HUES48 (cell line): Measurements from ENCODE around the gene CCNL2.
A peak's percentile ranks its signal among the peaks of the same experiment; 100 is the strongest.

Experiments used
- H3K27ac ChIP-seq: one replicate; pipeline ENCODE4 v1.7.0; 2013; ENCODE audit warnings: low read depth, low read length, inconsistent platforms
- H3K27me3 ChIP-seq: 2 replicates; pipeline ENCODE4 v1.6.1; 2013; ENCODE audit warnings: mild to moderate bottlenecking, low read length; ENCODE audit not compliant: control insufficient read depth, insufficient read depth
- H3K36me3 ChIP-seq: 2 replicates; pipeline ENCODE4 v1.6.1; 2013; ENCODE audit warnings: low read length; ENCODE audit not compliant: control insufficient read depth, insufficient read depth
- H3K4me1 ChIP-seq: 2 replicates; pipeline ENCODE4 v1.6.1; 2013; ENCODE audit warnings: mild to moderate bottlenecking, low read length; ENCODE audit not compliant: control insufficient read depth, insufficient read depth
- H3K4me3 ChIP-seq: 2 replicates; pipeline ENCODE4 v1.5.1; 2013; ENCODE audit warnings: mild to moderate bottlenecking, low read depth, low read length
- H3K9ac ChIP-seq: 2 replicates; pipeline ENCODE4 v1.6.1; 2013; ENCODE audit warnings: mild to moderate bottlenecking, low read depth, low read length, moderate library complexity
- H3K9me3 ChIP-seq: 2 replicates; pipeline ENCODE4 v1.6.1; 2013; ENCODE audit warnings: low read length; ENCODE audit not compliant: control insufficient read depth, insufficient read depth

Gene CCNL2

GRCh38 chr1:1436630-1437032 lies 37.5 kb upstream of the CCNL2 start:
- Histone ChIP-seq H3K4me1 (peaks cover 26% of the 10 kb centered on the region), H3K4me3 (peak overlapping the region; percentile 71; the same call in 1 of the 2 replicates), H3K36me3 (peaks cover 3% of the 10 kb centered on the region; the same call in 1 of the 2 replicates), H3K9ac (no peak overlapping the region), H3K9me3 (no peaks in the 10 kb centered on the region), H3K27ac (no peak overlapping the region), H3K27me3 (peaks cover 11% of the 10 kb centered on the region)

GRCh38 chr1:1435911-1436629 lies 36.9 kb upstream of the CCNL2 start:
- Histone ChIP-seq H3K27me3 (peaks cover 11% of the 10 kb centered on the region), H3K9ac (peak overlapping the region; percentile 54; the same call in 1 of the 2 replicates), H3K36me3 (peaks cover 3% of the 10 kb centered on the region; the same call in 1 of the 2 replicates), H3K4me1 (peaks cover 29% of the 10 kb centered on the region), H3K9me3 (no peaks in the 10 kb centered on the region), H3K27ac (no peak overlapping the region), H3K4me3 (peak overlapping the region; percentile 71)

- peaks cover 11% of the 10 kb centered on the region for H3K27me3 ChIP-seq
- no peaks in the 10 kb centered on the region for H3K9me3 ChIP-seq
- H3K36me3 ChIP-seq, result peaks cover under 1% of the 10 kb centered on the region; the same call in 1 of the 2 replicates
- peak within 1 kb of the TSS; percentile 54; the same call in 1 of the 2 replicates for H3K9ac ChIP-seq
- peak within 1 kb of the TSS; percentile 71 for H3K4me3 ChIP-seq
- H3K27ac ChIP-seq, result peak within 1 kb of the TSS; percentile 94
- peaks cover 34% of the 10 kb centered on the region for H3K4me1 ChIP-seq
Observed at GRCh38 chr1:1435106-1435903, 36.2 kb upstream of the CCNL2 start, which contains the start of gene VWA1. TSS of gene VWA1 (plus strand) at chr1:1435690. CDS start at chr1:1435749, 59 bp downstream.

- H3K4me3 ChIP-seq, result peak overlapping the region; percentile 71
- no peak overlapping the region for H3K9ac ChIP-seq
- H3K4me1 ChIP-seq, result peaks cover 37% of the 10 kb centered on the region
Observed at GRCh38 chr1:1434824-1435105, 35.6 kb upstream of the CCNL2 start.

GRCh38 chr1:1434131-1434823 lies 35.1 kb upstream of the CCNL2 start:
- Histone ChIP-seq H3K27me3 (peaks cover 11% of the 10 kb centered on the region), H3K4me3 (peak overlapping the region; percentile 71; the same call in 1 of the 2 replicates), H3K9me3 (no peaks in the 10 kb centered on the region), H3K9ac (no peak overlapping the region; the same call in 1 of the 2 replicates), H3K4me1 (peaks cover 37% of the 10 kb centered on the region), H3K36me3 (no peaks in the 10 kb centered on the region), H3K27ac (peak overlapping the region; percentile 94)

More at GRCh38 chr1:1434824-1435105, 35.6 kb upstream of the CCNL2 start:
- Histone ChIP-seq H3K36me3 (no peaks in the 10 kb centered on the region), H3K27ac (peak overlapping the region; percentile 94), H3K27me3 (peaks cover 11% of the 10 kb centered on the region), H3K9me3 (no peaks in the 10 kb centered on the region)

GRCh38 chr1:1433804-1434130 lies 34.6 kb upstream of the CCNL2 start:
- peak overlapping the region; percentile 29; the same call in 1 of the 2 replicates for H3K4me3 ChIP-seq
- peak overlapping the region; percentile 94 for H3K27ac ChIP-seq
- no peaks in the 10 kb centered on the region for H3K9me3 ChIP-seq
- H3K9ac ChIP-seq, result no peak overlapping the region; the same call in 1 of the 2 replicates
- peaks cover 11% of the 10 kb centered on the region for H3K27me3 ChIP-seq
- H3K36me3 ChIP-seq, result no peaks in the 10 kb centered on the region
- peaks cover 37% of the 10 kb centered on the region for H3K4me1 ChIP-seq

GRCh38 chr1:1432951-1433803 lies 34.0 kb upstream of the CCNL2 start:
- Histone ChIP-seq H3K27me3 (peaks cover 11% of the 10 kb centered on the region), H3K9me3 (no peaks in the 10 kb centered on the region), H3K9ac (peak overlapping the region; percentile 38; the same call in 1 of the 2 replicates), H3K4me3 (peak overlapping the region; percentile 21; the same call in 1 of the 2 replicates), H3K4me1 (peaks cover 37% of the 10 kb centered on the region), H3K27ac (peak overlapping the region; percentile 94), H3K36me3 (no peaks in the 10 kb centered on the region)

GRCh38 chr1:1432274-1432950 lies 33.3 kb upstream of the CCNL2 start:
- Histone ChIP-seq H3K4me1 (peaks cover 37% of the 10 kb centered on the region), H3K4me3 (no peak overlapping the region), H3K27ac (peak overlapping the region; percentile 94), H3K9me3 (no peaks in the 10 kb centered on the region), H3K9ac (no peak overlapping the region), H3K27me3 (peaks cover 11% of the 10 kb centered on the region), H3K36me3 (no peaks in the 10 kb centered on the region)

- peaks cover 37% of the 10 kb centered on the region for H3K4me1 ChIP-seq
- no peaks in the 10 kb centered on the region for H3K9me3 ChIP-seq
- no peak overlapping the region for H3K9ac ChIP-seq
- peaks cover 11% of the 10 kb centered on the region for H3K27me3 ChIP-seq
- no peak overlapping the region for H3K4me3 ChIP-seq
- no peaks in the 10 kb centered on the region for H3K36me3 ChIP-seq
- peak overlapping the region; percentile 71 for H3K27ac ChIP-seq
Observed at GRCh38 chr1:1431845-1432273, 32.7 kb upstream of the CCNL2 start.
